MCF 10A (cell line): ENCODE results near the gene HS6ST3. TPM values are rescaled to one million over a fixed set of nuclear protein-coding genes. Genes with fewer than 3 reads are reported as not detected.
A peak's percentile ranks its signal among the peaks of the same experiment; 100 is the strongest.

Experiments
- BruUV-seq: library from RNA; stranded (reverse); fragments of 400-500 nt; replicated peaks from 2 replicates; lab custom pipeline; 2021; lab: Mats Ljungman, UMichigan
- CTCF ChIA-PET: fragments of 300-600 bp; sonication (Branson Sonifier 250); formaldehyde crosslinking; extraction: SDS; loops from one replicate; lab custom pipeline; 2021; ENCODE audit warnings: antibody characterized with exemption, inconsistent platforms; lab: Yijun Ruan, JAX
- POLR2A ChIA-PET: fragments of 300-600, 350-650 bp; sonication (Branson Sonifier 250); formaldehyde crosslinking; extraction: SDS; loops from one replicate; lab custom pipeline; 2020; ENCODE audit warnings: antibody characterized with exemption, inconsistent platforms; lab: Yijun Ruan, JAX
- DNase-seq: peaks from one replicate; pipeline ENCODE4 v3.0.0-alpha.2; 2018; ENCODE audit not compliant: unreplicated experiment
- H3K27ac Mint-ChIP-seq: one replicate; pipeline ENCODE4 v1.8.0; 2022; ENCODE audit warnings: mild to moderate bottlenecking, low read depth, mixed read lengths; ENCODE audit not compliant: unreplicated experiment
- H3K27me3 Mint-ChIP-seq: one replicate; pipeline ENCODE4 v1.8.0; 2022; ENCODE audit warnings: mixed read lengths; ENCODE audit not compliant: insufficient read depth, unreplicated experiment
- H3K36me3 Mint-ChIP-seq: one replicate; pipeline ENCODE4 v1.8.0; 2022; ENCODE audit warnings: mild to moderate bottlenecking, moderate library complexity, mixed read lengths; ENCODE audit not compliant: insufficient read depth, unreplicated experiment
- H3K4me1 Mint-ChIP-seq: one replicate; pipeline ENCODE4 v1.8.0; 2022; ENCODE audit warnings: mixed read lengths; ENCODE audit not compliant: insufficient read depth, unreplicated experiment
- H3K4me3 Mint-ChIP-seq: one replicate; pipeline ENCODE4 v1.8.0; 2022; ENCODE audit warnings: mild to moderate bottlenecking, moderate library complexity, mixed read lengths; ENCODE audit not compliant: unreplicated experiment
- H3K9me3 Mint-ChIP-seq: one replicate; pipeline ENCODE4 v1.8.0; 2022; ENCODE audit warnings: mixed read lengths; ENCODE audit not compliant: unreplicated experiment
- CTCF ChIP-seq: fragments of 200-600 bp; IDR thresholded peaks from one replicate; pipeline ENCODE4 v1.8.0; 2022; ENCODE audit warnings: antibody characterized with exemption, mild to moderate bottlenecking; ENCODE audit not compliant: unreplicated experiment
- intact Hi-C: fragments of 100-400 bp; cut with micrococcal nuclease; formaldehyde crosslinking; loops from 2 replicates; pipeline ENCODE4 v1.14.1; 2022
- total RNA-seq: library from RNA; stranded (reverse); gene quantifications from 2 replicates; pipeline ENCODE4 v1.2.3, GENCODE V29; 2022

Gene HS6ST3
- total RNA-seq, 1 experiment from 2014 or later: 0.09 TPM

GRCh38 chr13:96637039-96637438 is 547.1 kb downstream of the HS6ST3 start:
- Mint-ChIP-seq H3K4me1 (peaks cover 10% of the 10 kb centered on the region), H3K4me3 (no peak overlapping the region), H3K27ac (no peak overlapping the region), H3K9me3 (peaks cover 7% of the 10 kb centered on the region), H3K27me3 (no peaks in the 10 kb centered on the region), H3K36me3 (no peaks in the 10 kb centered on the region)
- intact Hi-C loops: no loop called here
- POLR2A ChIA-PET: interaction anchor here (1.7 kb wide), 1 partner anchor 11 kb away, joined by 5 read pairs; no protein-coding TSS in a partner anchor
- DNase-seq: no peak
- no peak for TF ChIP-seq CTCF
- CTCF ChIA-PET: interaction anchor here (0.6 kb wide), 1 partner anchor 163 kb away, joined by 3 read pairs; no protein-coding TSS in a partner anchor
- no TSS peak for BruUV-seq

- Mint-ChIP-seq H3K9me3 (no peaks in the 10 kb centered on the region), H3K27me3 (no peaks in the 10 kb centered on the region), H3K36me3 (no peaks in the 10 kb centered on the region), H3K4me3 (no peak overlapping the region), H3K27ac (no peak overlapping the region), H3K4me1 (no peaks in the 10 kb centered on the region)
- TF ChIP-seq CTCF: no peak
- ChIA-PET CTCF (interaction anchor here (0.5 to 0.6 kb wide), 2 partner anchors 505 to 1064 kb away, joined by 3 to 4 read pairs; no protein-coding TSS in a partner anchor), POLR2A (interaction anchor here (1.0 kb wide), 1 partner anchor 611 kb away, joined by 3 read pairs; no protein-coding TSS in a partner anchor)
- intact Hi-C loops: no loop called here
- no TSS peak for BruUV-seq
- no peak for DNase-seq
Observed at GRCh38 chr13:96646101-96646500, 556.2 kb downstream of the HS6ST3 start.

- no peaks in the 10 kb centered on the region for H3K9me3 Mint-ChIP-seq
- no peak for DNase-seq
- BruUV-seq: no TSS peak
- H3K4me3 Mint-ChIP-seq: no peak overlapping the region
- H3K4me1 Mint-ChIP-seq: no peaks in the 10 kb centered on the region
- H3K27me3 Mint-ChIP-seq: no peaks in the 10 kb centered on the region
- H3K27ac Mint-ChIP-seq: no peak overlapping the region
- TF ChIP-seq CTCF: no peak
- no peaks in the 10 kb centered on the region for H3K36me3 Mint-ChIP-seq
- intact Hi-C loops: no loop called here
- POLR2A ChIA-PET: interaction anchor here (1.0 kb wide), 1 partner anchor 610 kb away, joined by 3 read pairs; no protein-coding TSS in a partner anchor
- CTCF ChIA-PET: interaction anchor here (0.7 kb wide), 1 partner anchor 308 kb away, joined by 3 read pairs; no protein-coding TSS in a partner anchor
Observed at GRCh38 chr13:96646515-96647211, 556.8 kb downstream of the HS6ST3 start.

- peak; percentile 83 for DNase-seq
- CTCF ChIA-PET: interaction anchor here (0.7 to 1.1 kb wide), 3 partner anchors 162 to 368 kb away, joined by 3 to 5 read pairs (median 3); no protein-coding TSS in a partner anchor
- Mint-ChIP-seq H3K27ac (no peak overlapping the region), H3K4me1 (no peaks in the 10 kb centered on the region), H3K9me3 (no peaks in the 10 kb centered on the region), H3K27me3 (no peaks in the 10 kb centered on the region), H3K36me3 (no peaks in the 10 kb centered on the region), H3K4me3 (no peak overlapping the region)
- no TSS peak for BruUV-seq
- intact Hi-C loops: no loop called here
- TF ChIP-seq CTCF: peak; percentile 34
- POLR2A ChIA-PET: no interaction called here
Observed at GRCh38 chr13:96650301-96650886, 560.5 kb downstream of the HS6ST3 start.
